HL-60/S4 treated with retinoic acid at 250 ng/mL for 4 days and 3 days (cell line): ENCODE data around the gene PANK1.
"Not testable (repeated sequence)": the region's sequence is repeated elsewhere in the genome, so short reads cannot be mapped to it uniquely, and the experiment has no call there.

Experiments used
- in situ Hi-C: fragments of 300-500 bp; cut with MboI; formaldehyde crosslinking; loops from 2 replicates; pipeline ENCODE4 v1.7.0; 2022; ENCODE audit warnings: low sequenced_read_pairs

PANK1 gene

DNA sequence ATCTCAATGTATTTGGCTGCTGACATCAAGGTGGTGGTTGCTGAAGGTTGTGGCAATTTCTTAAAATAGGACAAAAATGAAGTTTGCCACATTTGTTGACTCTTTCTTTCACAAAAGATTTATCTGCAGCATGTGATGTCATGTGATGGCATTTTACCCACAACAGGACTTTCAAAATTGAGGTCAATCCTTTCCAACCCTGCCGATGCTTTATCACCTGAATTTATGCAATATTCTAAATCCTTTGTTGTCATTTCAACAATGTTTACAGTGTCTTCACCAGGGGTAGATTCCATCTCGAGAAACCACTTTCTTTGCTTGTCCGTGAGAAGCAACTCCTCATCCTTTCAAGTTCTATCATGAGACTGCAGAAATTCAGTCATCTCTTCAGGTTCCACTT is 69.0 kb downstream of the PANK1 start:
- in situ Hi-C loops, result no loop called here

DNA sequence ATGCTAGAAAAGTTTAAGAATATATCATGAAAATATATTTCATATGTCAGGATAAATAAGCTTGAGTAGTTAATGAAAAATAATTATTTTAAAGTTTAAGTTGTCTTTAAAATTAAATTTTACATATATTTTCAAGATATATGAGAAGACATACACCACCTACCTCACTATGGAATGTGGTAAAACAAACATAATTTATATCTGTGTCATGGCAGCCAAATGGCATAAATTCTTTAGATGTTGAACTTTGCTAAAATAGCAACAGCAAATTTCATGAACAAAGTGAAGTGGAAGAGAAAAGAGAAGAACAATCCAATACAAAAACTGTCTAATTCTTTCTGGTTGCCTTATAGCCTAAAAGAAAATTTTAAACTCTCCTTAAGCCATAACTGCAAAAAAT is 70.0 kb downstream of the PANK1 start:
- in situ Hi-C loops, result no loop called here

DNA sequence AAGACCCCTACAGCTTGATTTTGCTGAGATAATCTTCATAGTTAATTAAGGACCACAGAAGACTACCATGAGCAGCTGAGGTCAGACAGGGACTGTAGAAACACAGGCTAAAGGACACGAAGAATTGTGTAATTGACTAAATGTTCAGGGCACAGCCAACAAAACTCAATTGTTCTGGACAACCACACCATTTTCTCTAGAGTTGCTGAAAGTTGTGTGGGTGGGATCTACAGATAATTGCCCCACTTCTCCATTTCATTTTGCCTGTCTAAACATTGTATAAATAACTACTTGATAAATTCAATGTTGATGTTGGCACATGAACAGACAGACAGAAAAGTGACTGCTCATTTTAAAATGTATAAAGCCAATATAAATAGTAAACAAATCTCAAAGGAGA is 70.7 kb downstream of the PANK1 start:
- in situ Hi-C loops, result no loop called here

DNA sequence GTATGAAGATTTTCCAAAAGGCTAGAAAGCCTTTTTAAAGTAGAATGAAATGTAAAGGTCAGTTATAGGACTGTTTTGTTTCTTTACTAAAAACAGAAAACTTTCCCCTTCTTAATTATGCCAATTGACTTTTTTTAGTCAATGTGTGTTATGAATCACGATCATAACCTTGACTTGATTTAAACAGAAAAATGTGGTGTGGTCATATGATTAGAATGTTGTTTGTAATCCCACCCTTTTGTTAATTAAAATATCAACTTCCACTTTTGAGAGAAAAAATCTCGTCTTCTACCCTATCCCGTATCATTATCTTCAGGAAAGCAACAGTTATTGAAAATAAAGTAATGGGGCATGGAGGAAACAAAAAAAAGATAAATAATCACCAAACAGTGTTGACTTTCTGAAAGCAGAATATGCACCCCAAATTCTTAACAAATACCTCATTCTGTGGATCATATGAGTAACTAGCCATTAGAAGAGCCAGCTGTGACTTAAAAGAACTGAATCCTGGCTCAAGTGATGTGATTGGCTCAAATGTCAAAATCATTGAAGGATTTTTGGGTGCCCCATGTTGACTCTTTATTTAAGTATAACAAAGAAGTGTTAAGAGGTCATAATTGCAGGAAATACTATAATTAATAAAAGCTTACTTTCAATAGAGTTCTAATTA is 77.3 kb downstream of the PANK1 start:
- in situ Hi-C loops, result no loop called here

DNA sequence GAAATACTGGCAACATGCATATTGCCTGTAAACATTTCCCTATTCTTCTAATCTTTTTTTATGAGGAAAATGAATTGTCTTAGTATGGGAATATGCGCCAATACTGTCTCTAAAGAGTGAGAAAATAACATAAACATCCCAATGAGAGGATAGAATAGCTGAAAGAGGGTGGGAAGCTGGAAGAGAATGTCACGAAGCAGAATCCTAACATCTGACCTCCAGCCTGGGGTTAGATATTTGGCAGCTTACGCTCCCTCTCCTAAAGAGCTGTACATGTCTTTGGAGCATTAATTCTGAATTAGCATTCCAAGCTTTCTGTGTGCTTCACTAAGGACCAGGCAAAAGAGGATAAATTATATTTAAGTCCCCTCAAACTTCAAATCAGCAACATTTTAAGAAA is 78.0 kb downstream of the PANK1 start:
- in situ Hi-C loops, result no loop called here

DNA sequence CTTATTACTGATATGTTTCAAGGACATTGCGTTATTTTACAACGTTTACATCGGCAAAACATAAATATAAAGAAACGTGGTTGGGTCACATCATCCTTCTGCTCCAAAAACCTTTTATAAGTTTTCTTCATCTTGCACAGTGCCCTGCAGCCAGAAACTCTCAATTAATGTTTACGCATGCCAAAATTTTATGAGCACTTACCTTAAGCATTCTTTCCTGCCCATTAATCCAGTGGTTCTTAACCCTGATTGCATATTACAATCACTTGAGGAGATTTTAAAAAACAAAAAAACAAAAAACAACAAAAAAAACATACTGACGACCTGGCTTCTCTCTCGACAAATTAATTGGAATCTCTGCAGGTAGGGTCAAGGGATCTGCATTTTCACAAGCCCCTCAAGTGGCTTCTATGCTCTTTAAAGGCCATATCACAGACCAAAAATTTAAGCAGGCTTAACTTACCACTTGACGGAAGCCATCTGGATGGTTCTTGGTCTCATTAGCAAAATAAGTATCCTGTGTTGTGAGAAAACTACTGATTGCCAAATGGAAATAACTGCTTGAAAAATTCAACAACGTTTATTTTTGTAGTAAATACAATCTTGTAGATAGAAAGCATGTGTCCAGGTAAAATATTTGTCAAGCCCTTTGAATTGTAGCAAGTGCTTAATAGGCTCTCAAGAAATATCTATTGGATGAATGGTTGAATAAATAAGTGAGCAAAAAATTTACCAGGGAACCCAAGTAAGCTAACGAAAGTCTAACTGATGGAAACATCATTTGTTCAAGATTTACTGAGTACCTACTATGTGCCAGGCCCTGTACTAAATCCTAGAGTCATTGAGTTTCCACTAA is 78.7 kb downstream of the PANK1 start:
- in situ Hi-C loops, result no loop called here

DNA sequence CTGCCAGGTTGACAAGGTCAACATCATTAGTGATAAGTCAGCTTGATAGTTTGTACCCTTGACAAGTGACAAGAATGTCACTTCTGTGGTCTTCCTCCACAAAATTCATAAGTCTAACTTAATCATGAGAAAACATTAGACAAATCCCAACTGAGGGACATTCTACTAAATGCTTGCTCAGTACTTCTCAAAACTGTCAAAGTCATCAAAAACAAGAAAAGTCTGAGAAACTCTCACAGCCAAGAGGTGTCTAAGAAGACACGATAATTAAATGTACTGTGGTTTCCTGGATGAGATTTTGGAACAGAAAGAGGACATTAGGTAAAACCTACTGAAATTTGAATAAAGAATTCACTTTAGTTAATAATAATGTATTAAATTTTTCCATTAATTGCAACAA is 79.9 kb downstream of the PANK1 start:
- in situ Hi-C loops, result no loop called here

DNA sequence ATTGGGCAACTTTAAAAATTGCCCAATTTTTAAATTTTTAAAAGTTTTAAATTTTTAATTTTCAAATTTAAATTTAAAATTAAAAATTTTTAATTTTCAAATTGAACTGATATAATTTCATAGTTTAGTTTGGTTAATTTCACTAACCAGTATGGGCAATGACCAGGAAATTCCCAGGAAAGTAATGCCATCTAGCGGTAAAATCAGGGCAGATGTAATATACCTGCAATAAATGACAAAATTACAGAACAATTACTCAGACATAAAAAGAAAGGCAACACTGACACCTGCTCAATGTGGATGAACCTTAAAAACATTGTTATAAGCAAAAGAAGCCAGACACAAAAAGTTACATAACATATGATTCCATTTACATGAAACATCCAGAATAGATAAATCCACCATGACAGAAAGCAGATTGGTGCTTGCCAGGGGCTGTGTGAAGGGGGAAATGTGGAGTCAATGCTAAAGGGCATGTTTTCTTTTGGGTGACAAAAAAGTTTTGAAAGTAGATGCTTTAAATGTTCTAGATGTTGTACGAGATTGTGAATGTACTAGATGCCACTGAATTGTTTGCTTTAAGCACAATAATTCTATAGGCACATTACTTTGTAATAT is 81.1 kb downstream of the PANK1 start:
- in situ Hi-C loops, result no loop called here

DNA sequence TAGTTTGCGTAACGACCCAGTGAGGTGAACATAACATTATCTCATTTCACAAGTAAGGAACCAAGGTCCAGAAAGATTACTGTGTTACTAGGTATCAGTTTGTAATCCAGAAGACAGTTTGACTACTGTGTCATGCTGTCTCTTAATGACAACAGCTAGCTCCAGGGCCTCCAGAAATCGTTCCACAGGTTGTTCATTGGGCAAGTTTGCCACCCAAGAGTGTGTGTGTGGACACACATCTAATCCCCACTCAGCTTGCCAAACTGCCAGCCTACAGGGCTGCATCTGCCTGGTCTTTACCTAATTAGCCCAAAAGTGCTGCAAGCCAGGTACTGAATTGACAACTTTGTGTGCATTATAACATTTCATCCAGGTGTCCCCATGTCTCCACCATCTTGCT is 81.7 kb downstream of the PANK1 start:
- in situ Hi-C loops, result no loop called here

DNA sequence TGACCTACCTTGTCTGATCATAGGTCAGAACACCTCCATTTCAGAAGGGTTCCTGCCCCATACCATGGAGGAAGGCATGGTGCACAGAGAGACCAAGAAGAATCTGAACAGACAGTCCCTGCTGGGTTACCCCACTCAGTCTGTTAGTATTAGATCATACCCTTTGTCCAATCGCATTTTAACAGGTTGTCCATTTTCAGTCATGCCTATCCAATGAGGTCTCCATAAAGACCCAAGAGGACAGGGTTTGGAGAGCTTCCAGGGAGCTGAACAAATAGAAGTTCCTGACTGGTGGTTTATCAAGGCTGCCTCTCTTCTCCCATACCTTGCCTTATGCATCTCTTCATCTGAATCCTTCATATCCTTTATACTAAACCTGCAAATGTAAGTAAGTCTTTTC is 88.4 kb downstream of the PANK1 start:
- in situ Hi-C loops, result loop anchor here (10.0 kb wide), 1 partner anchor 132 kb away; no protein-coding TSS in a partner anchor

DNA sequence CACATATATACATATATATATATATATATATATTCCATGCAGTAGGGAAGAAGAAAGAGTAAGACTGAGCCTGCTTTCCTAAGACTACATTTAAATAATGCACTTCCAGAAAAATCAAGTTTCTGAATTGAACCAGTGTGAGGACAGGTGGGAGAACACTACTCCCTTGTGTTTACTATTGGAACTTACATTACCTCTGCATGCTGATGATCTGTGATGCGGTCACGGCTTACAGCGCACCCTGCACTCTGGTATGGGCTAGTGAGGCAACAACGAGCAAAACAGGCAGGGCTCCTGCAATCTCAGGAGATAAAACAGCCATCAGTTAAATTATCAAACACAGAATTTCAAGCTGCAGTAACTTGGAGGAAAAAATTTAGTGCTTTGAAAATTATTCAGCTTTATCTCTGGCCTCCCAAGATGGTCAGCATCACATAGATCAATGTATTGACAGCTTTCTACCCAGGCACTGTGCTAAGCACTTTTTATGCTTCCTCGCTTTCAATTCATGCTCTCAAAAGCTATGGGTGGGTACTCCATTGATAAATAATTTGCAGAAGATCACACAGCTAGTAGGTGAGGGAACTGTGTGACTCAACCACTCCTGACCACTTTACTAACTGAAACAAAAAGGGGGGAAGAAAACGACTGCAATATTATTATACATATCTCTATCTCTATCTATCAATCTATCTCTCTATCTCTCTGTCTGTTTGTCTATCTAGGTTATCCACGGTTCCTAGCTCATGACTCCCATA is 89.2 kb downstream of the PANK1 start:
- in situ Hi-C loops, result loop anchor here (10.0 kb wide), 1 partner anchor 131 kb away; no protein-coding TSS in a partner anchor

DNA sequence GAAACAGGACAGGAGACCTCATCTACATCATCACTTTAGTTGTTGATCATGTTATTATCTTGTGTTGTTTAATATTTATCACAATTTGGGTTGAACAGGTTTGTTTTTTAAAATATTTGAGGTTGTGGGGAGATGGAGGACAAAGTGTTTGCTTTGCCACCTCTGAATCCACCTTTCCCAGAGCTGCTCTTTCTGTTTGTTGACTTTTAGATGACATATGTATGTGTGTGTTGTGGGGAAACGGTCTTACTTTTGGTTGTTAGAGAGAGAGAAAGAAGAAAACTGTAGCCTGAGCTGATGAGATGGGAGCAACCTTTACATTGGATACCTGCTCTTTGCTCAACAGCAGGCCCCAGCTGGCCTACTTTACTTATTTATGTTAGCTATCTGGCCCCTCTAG is 90.6 kb downstream of the PANK1 start:
- in situ Hi-C loops, result loop anchor here (10.0 kb wide), 1 partner anchor 130 kb away; no protein-coding TSS in a partner anchor

DNA sequence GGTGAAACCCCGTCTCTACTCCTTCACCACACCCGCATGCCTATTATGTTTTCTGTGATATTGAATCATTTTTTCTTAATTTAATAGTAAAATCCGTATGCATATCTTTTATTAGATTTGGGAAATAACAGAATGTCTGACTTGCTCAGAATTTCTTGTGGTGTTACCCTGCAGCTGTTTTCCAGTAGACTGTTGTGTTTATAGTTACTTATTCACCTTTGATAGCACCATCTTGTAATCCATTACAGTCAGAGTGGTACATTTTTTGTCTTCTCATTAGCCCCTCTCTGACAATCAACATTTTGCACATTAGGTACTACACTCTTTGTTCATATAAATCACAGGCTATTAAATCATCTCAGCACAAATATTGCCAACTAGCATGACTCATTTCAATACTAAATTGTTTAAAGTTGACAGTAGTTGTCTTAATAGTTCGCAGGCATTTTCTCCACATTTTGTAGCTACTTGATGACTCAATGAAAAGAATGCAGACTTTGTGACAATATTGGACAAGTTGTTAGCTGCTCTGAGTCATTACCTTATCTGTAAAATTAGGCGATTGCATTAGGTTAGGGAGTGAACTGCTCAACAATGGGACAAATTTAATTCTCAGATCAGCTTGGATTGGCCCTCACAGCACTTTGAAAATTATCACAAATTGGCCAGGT is 91.8 kb downstream of the PANK1 start:
- in situ Hi-C loops, result loop anchor here (10.0 kb wide), 1 partner anchor 128 kb away; no protein-coding TSS in a partner anchor

DNA sequence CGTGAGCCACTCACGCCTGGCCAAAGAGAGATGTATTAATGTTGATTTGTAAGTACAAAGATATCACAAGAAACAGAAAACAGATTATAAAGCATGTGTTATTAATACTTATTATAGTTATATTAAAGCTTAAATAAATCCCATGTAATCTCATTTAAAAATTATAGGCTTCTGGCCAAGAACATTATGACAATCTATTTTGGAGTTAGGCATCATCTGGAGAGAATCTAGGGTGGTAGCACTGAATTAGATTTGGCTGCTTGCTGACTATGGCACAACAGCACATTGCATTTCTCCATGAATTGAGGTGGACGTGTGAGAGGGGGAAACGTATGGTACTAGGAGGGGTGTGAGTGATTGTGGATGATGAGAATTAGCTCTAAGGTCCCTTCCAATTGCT is 92.8 kb downstream of the PANK1 start:
- in situ Hi-C loops, result loop anchor here (10.0 kb wide), 1 partner anchor 127 kb away; no protein-coding TSS in a partner anchor

DNA sequence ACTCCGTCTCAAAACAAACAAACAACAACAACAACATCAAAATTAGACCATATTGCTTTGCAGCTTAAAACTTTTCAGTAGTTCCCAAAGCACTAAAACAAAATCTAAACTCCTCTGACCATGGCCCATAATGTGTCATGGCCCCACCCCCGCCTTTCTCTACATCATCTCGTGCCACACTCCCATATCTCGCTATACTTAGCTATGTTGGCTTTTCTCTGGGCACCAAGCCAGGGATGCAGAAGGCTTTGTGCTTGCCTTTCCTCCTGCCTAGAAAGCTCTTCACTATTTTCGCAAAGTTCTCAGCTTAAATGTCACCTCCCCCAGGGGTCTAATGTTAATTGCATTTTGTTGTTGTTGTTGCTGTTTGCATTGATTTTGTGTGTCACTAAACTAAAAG is 94.5 kb downstream of the PANK1 start:
- in situ Hi-C loops, result loop anchor here (10.0 kb wide), 1 partner anchor 126 kb away; no protein-coding TSS in a partner anchor

DNA sequence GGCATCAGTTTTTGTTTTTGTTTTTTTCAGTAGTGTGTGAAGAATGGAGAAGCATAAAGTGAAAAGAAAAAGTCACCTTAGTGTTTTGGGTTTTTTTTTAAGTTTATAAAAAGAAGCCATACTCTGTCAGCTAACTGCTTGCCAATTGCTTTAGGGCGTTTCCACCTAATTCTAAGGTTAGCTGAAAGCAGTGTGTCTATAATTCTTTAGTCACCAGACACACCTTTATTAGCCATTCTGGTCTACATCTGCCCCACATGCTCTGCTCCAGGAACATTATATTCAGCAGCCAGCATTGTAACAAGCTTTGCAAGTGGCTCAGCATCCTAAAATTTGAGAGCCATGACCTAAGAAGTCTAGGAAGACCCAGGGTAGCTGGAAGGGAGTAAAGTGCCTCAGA is 95.5 kb downstream of the PANK1 start:
- in situ Hi-C loops, result no loop called here

DNA sequence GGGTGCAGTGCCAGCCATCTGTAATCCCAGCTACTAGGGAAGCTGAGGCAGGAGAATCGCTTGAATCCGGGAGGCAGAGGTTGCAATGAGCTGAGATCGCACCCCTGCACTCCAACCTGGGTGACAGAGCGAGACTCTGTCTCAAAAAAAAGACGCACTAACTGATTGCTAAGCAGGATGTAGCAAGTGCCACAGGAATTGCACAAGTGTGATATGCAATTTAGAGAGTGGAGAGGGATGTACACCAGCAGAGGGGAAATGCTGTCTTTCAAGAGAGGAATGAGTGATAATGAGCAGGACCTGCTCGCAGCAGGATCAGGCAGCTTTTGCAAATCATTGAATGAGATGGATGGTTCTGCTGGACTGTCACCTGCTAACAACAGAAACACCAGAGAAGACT is 96.4 kb downstream of the PANK1 start:
- in situ Hi-C loops, result no loop called here

DNA sequence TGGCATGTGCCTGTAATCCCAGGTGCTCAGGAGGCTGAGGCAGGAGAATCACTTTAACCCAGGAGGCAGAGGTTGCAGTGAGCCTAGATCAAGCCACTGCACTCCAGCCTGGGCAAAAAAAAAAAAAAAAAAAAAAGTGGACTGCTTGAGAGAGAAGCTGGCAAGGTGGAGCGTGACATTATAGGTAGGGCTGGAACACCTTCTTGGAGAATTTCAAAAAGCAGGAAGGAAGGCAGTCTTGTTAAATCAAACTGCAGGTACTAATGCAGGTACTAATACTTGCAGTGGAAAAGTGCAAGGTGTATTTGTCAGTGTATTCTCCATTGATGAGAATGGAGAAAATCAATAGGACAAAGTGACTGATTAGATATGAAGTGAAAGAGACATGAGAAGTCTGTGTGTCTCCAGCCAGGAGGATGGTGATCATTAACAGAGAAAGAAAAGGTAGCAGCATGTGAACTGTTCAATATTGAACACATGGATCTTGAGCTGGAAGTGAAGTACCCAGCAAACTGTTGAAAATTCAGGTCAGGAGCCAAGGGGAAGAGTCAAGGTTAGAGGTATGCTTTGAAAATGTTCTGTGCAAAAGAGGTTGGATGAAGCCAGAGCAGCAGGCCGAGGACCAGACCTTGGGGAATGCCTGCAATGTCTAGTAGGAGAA is 97.1 kb downstream of the PANK1 start:
- in situ Hi-C loops, result no loop called here

DNA sequence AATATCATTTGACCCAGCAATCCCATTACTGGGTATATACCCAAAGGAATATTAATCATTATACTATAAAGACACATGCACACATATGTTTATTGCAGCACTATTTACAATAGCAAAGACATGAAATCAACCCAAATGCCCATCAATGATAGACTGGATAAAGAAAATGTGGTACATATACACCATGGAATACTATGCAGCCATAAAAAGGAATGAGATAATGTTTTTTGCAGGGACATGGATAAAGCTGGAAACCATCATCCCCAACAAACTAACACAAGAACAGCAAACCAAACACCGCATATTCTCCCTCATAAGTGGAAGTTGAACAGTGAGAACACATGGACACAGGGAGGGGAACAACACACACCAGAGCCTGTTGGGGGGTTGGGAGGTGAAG is 98.4 kb downstream of the PANK1 start:
- in situ Hi-C loops, result not testable (repeated sequence)

DNA sequence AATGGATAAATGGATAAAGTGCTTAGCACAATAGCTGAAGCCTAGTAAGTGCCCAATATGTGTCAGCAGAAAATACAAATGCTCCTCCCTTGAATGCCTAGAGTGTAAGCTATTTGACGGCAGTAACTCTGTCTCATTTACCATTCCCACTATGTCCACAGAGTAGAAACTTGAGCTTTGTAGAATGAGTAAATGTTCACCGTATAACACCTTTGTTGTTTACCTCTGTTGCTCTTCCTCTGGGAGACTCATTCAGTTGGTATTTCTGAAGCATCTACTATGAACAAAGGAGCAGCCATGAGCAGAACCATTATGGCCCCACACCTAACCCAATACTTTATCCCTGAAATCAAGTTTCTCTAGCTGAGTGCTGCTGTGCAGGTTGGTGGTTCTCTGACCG is 101.2 kb downstream of the PANK1 start:
- in situ Hi-C loops, result no loop called here
